HG03354 (cell line): Measurements from ENCODE around the gene ST8SIA4.
A peak's percentile ranks its signal among the peaks of the same experiment; 100 is the strongest.

Experiments used
- ATAC-seq: cut with Tn5 transposase; IDR thresholded peaks from one replicate; pipeline ENCODE4 v1.9.1; 2021; ENCODE audit warnings: mild to moderate bottlenecking; ENCODE audit not compliant: unreplicated experiment, poor library complexity, severe bottlenecking

Gene ST8SIA4

GRCh38 chr5:100903039-100903887, at the start of gene ST8SIA4:
TSS of gene ST8SIA4 (minus strand) at chr5:100903282. CDS start at chr5:100902955, 327 bp downstream.
- ATAC-seq = peak; percentile 79

- no peak for ATAC-seq
Measured at GRCh38 chr5:100950985-100951384, 47.9 kb upstream of the ST8SIA4 start.

GRCh38 chr5:100913298-100913697, 10.2 kb upstream of the ST8SIA4 start:
- no peak for ATAC-seq

- ATAC-seq = no peak
Measured at GRCh38 chr5:100909034-100909433, 6.0 kb upstream of the ST8SIA4 start.

- no peak for ATAC-seq
Measured at GRCh38 chr5:100905259-100905914, 2.3 kb upstream of the ST8SIA4 start.

- peak; percentile 31 for ATAC-seq
Measured at GRCh38 chr5:100904259-100904861, 1.3 kb upstream of the ST8SIA4 start.

GRCh38 chr5:100902440-100903038, 543 bp downstream of the ST8SIA4 start:
- no peak for ATAC-seq

GRCh38 chr5:100901821-100902341, 1.2 kb downstream of the ST8SIA4 start:
- no peak for ATAC-seq

- peak; percentile 46 for ATAC-seq
Measured at GRCh38 chr5:100900796-100901781, 2.0 kb downstream of the ST8SIA4 start.

- no peak for ATAC-seq
Measured at GRCh38 chr5:100900142-100900795, 2.8 kb downstream of the ST8SIA4 start.

- ATAC-seq = no peak
Measured at GRCh38 chr5:100899675-100900074, 3.4 kb downstream of the ST8SIA4 start.

- no peak for ATAC-seq
Measured at GRCh38 chr5:100898504-100899346, 4.4 kb downstream of the ST8SIA4 start.

- no peak for ATAC-seq
Measured at GRCh38 chr5:100896054-100896453, 7.0 kb downstream of the ST8SIA4 start.

- peak; percentile 81 for ATAC-seq
Measured at GRCh38 chr5:100890461-100891008, 12.5 kb downstream of the ST8SIA4 start.

- ATAC-seq = no peak
Measured at GRCh38 chr5:100889896-100890295, 13.2 kb downstream of the ST8SIA4 start.

- peak; percentile 81 for ATAC-seq
Measured at GRCh38 chr5:100889165-100889743, 13.8 kb downstream of the ST8SIA4 start.

GRCh38 chr5:100877274-100877673, 25.8 kb downstream of the ST8SIA4 start:
- no peak for ATAC-seq
